Measurements from ENCODE around the gene TPM3.

TPM3 gene

GRCh38 chr1:154182344-154183045 lies 9.4 kb downstream of the TPM3 start:
- no peak for DNase-seq (ENCODE audit: low spot score)
- Histone ChIP-seq H3K9me3 (replicated peaks in 1 of 2; ENCODE audit: control insufficient read depth in 2 of 2, insufficient read depth in 1 of 2, low read depth in 1 of 2, low read length in 2 of 2) (no peaks in the 10 kb centered on the region), H4K8ac (ENCODE audit: low read depth, low read length) (no peak overlapping the region), H4K91ac (ENCODE audit: low read depth, low read length, poor library complexity) (no peak overlapping the region), H2BK15ac (ENCODE audit: low read length) (no peak overlapping the region), H3K27me3 (ENCODE audit: control insufficient read depth in 3 of 3, insufficient read depth in 3 of 3, low read depth in 1 of 3, low read length in 3 of 3) (no peaks in the 10 kb centered on the region), H2AFZ (ENCODE audit: low read length) (peak overlapping the region; percentile 73), H3K18ac (ENCODE audit: low read length) (peak overlapping the region; percentile 90), H3K4me1 (ENCODE audit: control insufficient read depth in 2 of 2, insufficient read depth in 1 of 2, low read depth in 1 of 2, low read length in 2 of 2) (peaks cover 24 to 37% of the 10 kb centered on the region in 2 donors), H3K14ac (ENCODE audit: low read length) (peak overlapping the region; percentile 97), H3K4me3 (ENCODE audit: low read length in 2 of 2) (peak overlapping the region; percentile 90 to 97), H3K79me1 (ENCODE audit: low read depth, low read length) (peaks cover 5% of the 10 kb centered on the region), H3K4ac (ENCODE audit: low read length) (no peak overlapping the region), H3K27ac (replicated peaks; ENCODE audit: low read length) (peak overlapping the region; percentile 74), H3K23ac (ENCODE audit: low read depth, low read length, poor library complexity) (peak overlapping the region; percentile 93), H3K4me2 (ENCODE audit: insufficient read depth, low read length, poor library complexity, severe bottlenecking) (peak overlapping the region; percentile 79), H3K36me3 (replicated peaks in 1 of 2; ENCODE audit: control insufficient read depth in 2 of 2, insufficient read depth in 2 of 2, low read length in 2 of 2) (peaks cover 2 to 18% of the 10 kb centered on the region in 2 donors), H2AK5ac (ENCODE audit: low read depth, low read length) (peak overlapping the region; percentile 20), H2BK12ac (ENCODE audit: low read length) (no peak overlapping the region), H2BK120ac (ENCODE audit: low read depth, low read length) (no peak overlapping the region), H2BK5ac (ENCODE audit: low read length) (peak overlapping the region; percentile 54), H3K9ac (ENCODE audit: low read depth, low read length, poor library complexity) (peak overlapping the region; percentile 90)
- no CpG with 5 or more reads among the region's 35 CpGs for WGBS, 2 donors (ENCODE audit: extremely low coverage in 2 of 2, insufficient read length in 2 of 2, insufficient replicate concordance in 1 of 2)

- Histone ChIP-seq H3K4me3 (ENCODE audit: low read length in 2 of 2) (peak overlapping the region; percentile 90 to 97), H3K23ac (ENCODE audit: low read depth, low read length, poor library complexity) (no peak overlapping the region), H2BK5ac (ENCODE audit: low read length) (no peak overlapping the region), H2AK5ac (ENCODE audit: low read depth, low read length) (no peak overlapping the region), H3K9ac (ENCODE audit: low read depth, low read length, poor library complexity) (peak overlapping the region; percentile 90), H3K4me1 (ENCODE audit: control insufficient read depth in 2 of 2, insufficient read depth in 1 of 2, low read depth in 1 of 2, low read length in 2 of 2) (peaks cover 24 to 38% of the 10 kb centered on the region in 2 donors), H4K8ac (ENCODE audit: low read depth, low read length) (no peak overlapping the region), H3K27me3 (ENCODE audit: control insufficient read depth in 3 of 3, insufficient read depth in 3 of 3, low read depth in 1 of 3, low read length in 3 of 3) (no peaks in the 10 kb centered on the region), H3K27ac (replicated peaks; ENCODE audit: low read length) (peak overlapping the region; percentile 3), H3K4me2 (ENCODE audit: insufficient read depth, low read length, poor library complexity, severe bottlenecking) (peak overlapping the region; percentile 79), H3K14ac (ENCODE audit: low read length) (no peak overlapping the region), H3K36me3 (replicated peaks in 1 of 2; ENCODE audit: control insufficient read depth in 2 of 2, insufficient read depth in 2 of 2, low read length in 2 of 2) (peaks cover 2 to 24% of the 10 kb centered on the region in 2 donors), H3K4ac (ENCODE audit: low read length) (no peak overlapping the region), H4K91ac (ENCODE audit: low read depth, low read length, poor library complexity) (no peak overlapping the region), H2AFZ (ENCODE audit: low read length) (peak overlapping the region; percentile 73), H2BK120ac (ENCODE audit: low read depth, low read length) (no peak overlapping the region), H3K79me1 (ENCODE audit: low read depth, low read length) (peaks cover 5% of the 10 kb centered on the region), H2BK15ac (ENCODE audit: low read length) (no peak overlapping the region), H3K18ac (ENCODE audit: low read length) (no peak overlapping the region), H2BK12ac (ENCODE audit: low read length) (no peak overlapping the region), H3K9me3 (replicated peaks in 1 of 2; ENCODE audit: control insufficient read depth in 2 of 2, insufficient read depth in 1 of 2, low read depth in 1 of 2, low read length in 2 of 2) (no peaks in the 10 kb centered on the region)
- no peak for DNase-seq (ENCODE audit: low spot score)
- WGBS, 2 donors (ENCODE audit: extremely low coverage in 2 of 2, insufficient read length in 2 of 2, insufficient replicate concordance in 1 of 2), result no CpG with 5 or more reads among the region's 6 CpGs
Measured at GRCh38 chr1:154181944-154182343, 10.0 kb downstream of the TPM3 start.

DNA sequence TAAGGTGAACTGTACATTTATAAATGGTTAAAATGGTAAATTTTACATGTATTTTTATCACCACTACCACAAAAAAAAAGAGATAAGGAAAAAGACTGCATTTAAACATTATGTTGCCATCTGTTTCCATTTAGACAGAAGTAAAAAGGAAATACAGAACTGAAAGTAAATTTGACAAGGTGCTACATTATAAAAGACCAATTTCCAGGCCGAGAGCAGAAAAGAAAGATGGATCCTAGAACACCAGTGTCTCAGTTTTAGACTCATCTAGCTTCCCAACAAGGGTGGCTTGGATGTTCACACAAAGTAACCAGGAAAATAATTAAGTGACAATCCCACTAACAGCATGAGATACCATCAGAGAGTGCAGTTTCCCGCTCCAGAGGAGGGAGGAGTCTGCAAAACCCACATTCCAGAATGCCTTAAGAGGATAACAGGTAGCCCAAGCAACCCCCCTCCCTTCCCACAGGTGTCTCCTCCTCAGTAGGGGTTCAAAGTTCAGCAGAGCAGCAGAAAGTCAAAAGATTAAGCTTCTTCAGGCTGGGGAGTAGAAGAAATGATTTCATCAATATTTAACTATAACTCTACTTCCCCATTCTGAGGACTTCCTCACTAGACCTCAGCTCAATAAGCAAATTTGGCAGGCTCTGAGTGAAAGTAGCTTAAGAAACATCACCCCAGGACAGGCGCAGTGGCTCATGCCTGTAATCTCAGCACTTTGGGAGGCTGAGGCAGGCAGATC lies 11.8 kb downstream of the TPM3 start:
- no peak overlapping the region for H4K91ac ChIP-seq (ENCODE audit: low read depth, low read length, poor library complexity)
- H3K4me3 ChIP-seq (ENCODE audit: low read length in 2 of 2), result no peak overlapping the region

More for the DNA sequence above, 11.8 kb downstream of the TPM3 start:
- Histone ChIP-seq H2BK12ac (ENCODE audit: low read length) (no peak overlapping the region), H3K9me3 (replicated peaks in 1 of 2; ENCODE audit: control insufficient read depth in 2 of 2, insufficient read depth in 1 of 2, low read depth in 1 of 2, low read length in 2 of 2) (no peaks in the 10 kb centered on the region), H3K27ac (replicated peaks; ENCODE audit: low read length) (no peak overlapping the region), H3K36me3 (replicated peaks in 1 of 2; ENCODE audit: control insufficient read depth in 2 of 2, insufficient read depth in 2 of 2, low read length in 2 of 2) (peaks cover 6 to 41% of the 10 kb centered on the region in 2 donors), H3K23ac (ENCODE audit: low read depth, low read length, poor library complexity) (no peak overlapping the region), H3K4ac (ENCODE audit: low read length) (no peak overlapping the region), H2BK15ac (ENCODE audit: low read length) (no peak overlapping the region), H3K79me1 (ENCODE audit: low read depth, low read length) (peaks cover 5% of the 10 kb centered on the region), H4K8ac (ENCODE audit: low read depth, low read length) (no peak overlapping the region), H3K27me3 (ENCODE audit: control insufficient read depth in 3 of 3, insufficient read depth in 3 of 3, low read depth in 1 of 3, low read length in 3 of 3) (no peaks in the 10 kb centered on the region), H3K9ac (ENCODE audit: low read depth, low read length, poor library complexity) (no peak overlapping the region), H2BK120ac (ENCODE audit: low read depth, low read length) (no peak overlapping the region), H2BK5ac (ENCODE audit: low read length) (no peak overlapping the region), H2AFZ (ENCODE audit: low read length) (no peak overlapping the region), H3K4me1 (ENCODE audit: control insufficient read depth in 2 of 2, insufficient read depth in 1 of 2, low read depth in 1 of 2, low read length in 2 of 2) (peaks cover 22 to 31% of the 10 kb centered on the region in 2 donors), H3K4me2 (ENCODE audit: insufficient read depth, low read length, poor library complexity, severe bottlenecking) (no peak overlapping the region), H3K14ac (ENCODE audit: low read length) (no peak overlapping the region), H3K18ac (ENCODE audit: low read length) (no peak overlapping the region), H2AK5ac (ENCODE audit: low read depth, low read length) (no peak overlapping the region)
- DNase-seq (ENCODE audit: low spot score), result no peak
- WGBS, 2 donors (ENCODE audit: extremely low coverage in 2 of 2, insufficient read length in 2 of 2, insufficient replicate concordance in 1 of 2), result no CpG with 5 or more reads among the region's 3 CpGs
